K562 (cell line): ENCODE results near the gene NSUN2. TPM values are rescaled to one million over a fixed set of nuclear protein-coding genes. Genes with fewer than 3 reads are reported as not detected.

Experiments
- ATAC-seq: fragments of 200-7000 bp; cut with Tn5 transposase; 3 replicates; pipeline ENCODE4 v1.9.1; 2020; ENCODE audit warnings: moderate library complexity
- BruUV-seq: library from RNA; stranded (reverse); fragments of 400-500 nt; replicated peaks from 2 replicates; lab custom pipeline; 2021; lab: Mats Ljungman, UMichigan
- CTCF ChIA-PET: fragments of 300-600 bp; formaldehyde crosslinking; extraction: SDS; loops from one replicate; lab custom pipeline; 2021; ENCODE audit warnings: low intra/inter-chr PET ratio; lab: Yijun Ruan, JAX
- POLR2A ChIA-PET: fragments of 300-600, 350-650 bp; sonication (Branson Sonifier 250); formaldehyde crosslinking; extraction: SDS; loops from one replicate; lab custom pipeline; 2021; ENCODE audit warnings: antibody characterized with exemption, inconsistent platforms; lab: Yijun Ruan, JAX
- DNase-seq, 4 experiments: peaks; one replicate each; pipeline versions ENCODE4 v3.0.0 to v3.0.0-alpha.2; 2011 to 2018; ENCODE audit warnings: low spot score in 3 of 4, mixed read lengths in 3 of 4; ENCODE audit errors: extremely low read depth in 1 of 4
- FAIRE-seq: peaks from 2 replicates; lab custom pipeline; 2011; peaks lifted over from hg19 to GRCh38; lab: Jason Lieb, UNC
- H2AFZ ChIP-seq: 2 replicates; pipeline ENCODE4 v1.6.0; 2011; ENCODE audit warnings: low read depth, low read length, control low read depth, inconsistent platforms
- H3K27ac ChIP-seq: fragments of 200-600 bp; 3 replicates; pipeline ENCODE4 v1.8.0; 2011; ENCODE audit warnings: low read depth, mild to moderate bottlenecking, control low read depth, inconsistent platforms, low read length, moderate library complexity, mixed read lengths; ENCODE audit errors: extremely low read depth
- H3K27me3 ChIP-seq, 2 experiments: fragments of 300-600 bp in 1 of 2; 2 replicates in 1 of 2; 3 replicates in 1 of 2; pipeline versions ENCODE4 v1.6.0 to v1.8.0; 2011; ENCODE audit warnings: inconsistent platforms in 2 of 2, low read length in 2 of 2, mild to moderate bottlenecking in 1 of 2, mixed read lengths in 1 of 2, moderate library complexity in 1 of 2; ENCODE audit not compliant: control insufficient read depth in 2 of 2, insufficient read depth in 2 of 2
- H3K36me3 ChIP-seq: fragments of 300-600 bp; 3 replicates; pipeline ENCODE4 v1.8.0; 2011; ENCODE audit warnings: mild to moderate bottlenecking, low read length, inconsistent platforms; ENCODE audit not compliant: control insufficient read depth, insufficient read depth
- H3K4me1 ChIP-seq, 2 experiments: fragments of 200-600 bp in 1 of 2; replicated peaks in 1 of 2; 2 replicates in 1 of 2; 3 replicates in 1 of 2; pipeline versions ENCODE4 v1.5.1 to v1.8.0; 2011; ENCODE audit warnings: inconsistent platforms in 2 of 2, low read length in 2 of 2, mild to moderate bottlenecking in 1 of 2, mixed read lengths in 1 of 2, moderate library complexity in 1 of 2; ENCODE audit not compliant: control insufficient read depth in 2 of 2, insufficient read depth in 2 of 2
- H3K4me2 ChIP-seq: 2 replicates; pipeline ENCODE4 v1.6.1; 2011; ENCODE audit warnings: low read length, control low read depth, inconsistent platforms, mixed read lengths; ENCODE audit not compliant: insufficient read depth
- H3K4me3 ChIP-seq: fragments of 200-600 bp; sonication (generic), shearing (Covaris generic); 2 replicates; pipeline ENCODE4 v1.5.1; 2016; ENCODE audit warnings: control low read depth, inconsistent platforms
- H3K79me2 ChIP-seq: fragments of 200-600 bp; 3 replicates; pipeline ENCODE4 v1.8.0; 2011; ENCODE audit warnings: low read length, inconsistent platforms; ENCODE audit not compliant: control insufficient read depth, insufficient read depth
- H3K9ac ChIP-seq, 2 experiments: 2 replicates each; pipeline versions ENCODE4 v1.6.0 to v1.6.1; 2011; ENCODE audit warnings: low read depth in 2 of 2, low read length in 2 of 2, control low read depth in 1 of 2, inconsistent platforms in 1 of 2, mild to moderate bottlenecking in 1 of 2, mixed read lengths in 1 of 2; ENCODE audit not compliant: insufficient read depth in 1 of 2
- H3K9me1 ChIP-seq: one replicate; pipeline ENCODE4 v1.6.0; 2011; ENCODE audit warnings: inconsistent platforms, mild to moderate bottlenecking, low read length, moderate library complexity; ENCODE audit not compliant: control insufficient read depth, insufficient read depth
- H3K9me3 ChIP-seq: replicated peaks from 2 replicates; pipeline ENCODE4 v1.5.1; 2011; ENCODE audit warnings: low read depth, low read length, inconsistent platforms; ENCODE audit not compliant: control insufficient read depth, insufficient read depth
- H4K20me1 ChIP-seq: replicated peaks from 2 replicates; pipeline ENCODE4 v1.6.1; 2011; ENCODE audit warnings: low read length, inconsistent platforms, mixed read lengths; ENCODE audit not compliant: control insufficient read depth, insufficient read depth
- BRD9 ChIP-seq: fragments of 450-650 bp; IDR thresholded peaks from 2 replicates; pipeline ENCODE4 v1.6.1; 2018; ENCODE audit warnings: low read depth; ENCODE audit not compliant: partially characterized antibody
- CBX8 ChIP-seq: fragments of 200-600 bp; sonication (generic); IDR thresholded peaks from 2 replicates; pipeline ENCODE4 v1.6.1; 2012; ENCODE audit warnings: borderline replicate concordance, mixed run types, low read depth, mild to moderate bottlenecking, moderate library complexity, mixed read lengths, low read length, control low read depth, inconsistent platforms; ENCODE audit not compliant: poor library complexity, severe bottlenecking; ENCODE audit errors: extremely low read depth
- CC2D1A ChIP-seq: fragments of 450-650 bp; IDR thresholded peaks from 2 replicates; pipeline ENCODE4 v1.6.1; 2017; ENCODE audit warnings: mild to moderate bottlenecking
- L3MBTL2 ChIP-seq: fragments of 450-650 bp; IDR thresholded peaks from 2 replicates; pipeline ENCODE4 v1.6.1; 2016; ENCODE audit warnings: mild to moderate bottlenecking, moderate library complexity
- MTA1 ChIP-seq: fragments of 450-650 bp; IDR thresholded peaks from 2 replicates; pipeline ENCODE4 v1.6.1; 2017; ENCODE audit warnings: borderline replicate concordance
- NFIX ChIP-seq: fragments of 250-450 bp; sonication (Bioruptor Pico); IDR thresholded peaks from 2 replicates; pipeline ENCODE4 v1.4.0; 2020; ENCODE audit warnings: low read depth, mild to moderate bottlenecking, moderate library complexity
- OTX1 ChIP-seq: fragments of 450-650 bp; formaldehyde crosslinking; IDR thresholded peaks from 2 replicates; pipeline ENCODE4 v1.4.0; 2022; ENCODE audit warnings: mild to moderate bottlenecking
- SAFB ChIP-seq: fragments of 200-400 bp; formaldehyde crosslinking; IDR thresholded peaks from 2 replicates; pipeline ENCODE4 v1.6.1; 2017; ENCODE audit warnings: low read depth, low read length, borderline replicate concordance
- WGBS: fragments of 100-300 bp; shearing (Covaris generic); methylation state at CpG from one replicate; pipeline ENCODE4 v1.1.6; 2016; ENCODE audit warnings: low coverage, mixed read lengths; ENCODE audit not compliant: insufficient coverage; ENCODE audit errors: missing lambda C conversion rate; 5-methylcytosine and 5-hydroxymethylcytosine counted together
- in situ Hi-C: fragments of 300-500 bp; cut with MboI; formaldehyde crosslinking; loops from 4 replicates; pipeline ENCODE4 v1.15.0; 2018; ENCODE audit warnings: inconsistent platforms, mixed read lengths
- intact Hi-C: fragments of 100-400 bp; cut with micrococcal nuclease; formaldehyde crosslinking; loops from 2 replicates; pipeline ENCODE4 v1.14.2; 2022
- polyA plus RNA-seq, 8 experiments: library from polyadenylated mRNA; depleted of rRNA in 4 of 8; stranded (reverse) in 5 of 8; unstranded in 3 of 8; fragments of >200 nt; fragmentation: Nextera tagmentation in 2 of 8; fragmentation: Illumina TruSeq in 1 of 8; extraction: Ambion mirVana in 2 of 8; extraction: Trizol in 1 of 8; gene quantifications; 2 replicates each; pipeline versions ENCODE4 v1.2.1 to v1.2.3, GENCODE V29; 2011 to 2014; ENCODE audit warnings: inconsistent platforms in 1 of 8, missing spikeins in 1 of 8
- total RNA-seq, 7 experiments: library from RNA; depleted of rRNA in 6 of 7; stranded (reverse); fragments of >200 nt in 6 of 7; fragmentation: Illumina TruSeq in 2 of 7; extraction: Trizol in 2 of 7; gene quantifications; 2 replicates each; pipeline versions ENCODE4 v1.2.1 to v1.2.3, GENCODE V29; 2011 to 2021; ENCODE audit warnings: low replicate concordance in 1 of 7
- TF ChIP-seq, protein P1 (sequence below): sonication (generic); formaldehyde crosslinking; IDR thresholded peaks from 2 replicates; pipeline ENCODE4 v1.8.1; 2023; ENCODE audit warnings: missing genetic modification reagents, mild to moderate bottlenecking, borderline replicate concordance

NSUN2 gene
- total and polyA plus RNA-seq, 9 of the 15 experiments (the other 6 are each of a cell fraction or from before 2014, with no cell fraction given): 9.2 to 167 (median 127) TPM

DNA sequence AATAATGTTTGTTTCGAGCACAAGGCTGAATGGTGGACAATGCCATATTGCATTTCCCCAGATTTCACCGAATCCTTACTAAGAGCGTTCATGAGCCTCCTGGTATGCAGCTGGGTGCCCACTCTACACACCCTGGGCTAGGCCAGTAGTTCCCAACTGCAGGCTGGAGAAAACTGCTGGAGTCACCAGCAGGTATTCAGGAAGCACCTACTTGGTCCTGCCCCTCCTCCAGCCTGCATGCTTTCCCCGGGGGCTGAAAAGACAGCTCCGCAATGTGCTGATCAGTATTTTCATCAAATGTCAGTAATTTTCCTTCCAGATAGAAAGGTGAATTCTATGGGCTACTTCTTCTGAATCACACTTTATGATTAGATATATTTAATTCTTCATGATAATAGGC lies 34.8 kb upstream of the NSUN2 start (continued):
- TF ChIP-seq OTX1 (CRISPR knock-in tag) (no peak), NFIX (no peak), SAFB (no peak)
- TF ChIP-seq, all 486 proteins: peak for 0

DNA sequence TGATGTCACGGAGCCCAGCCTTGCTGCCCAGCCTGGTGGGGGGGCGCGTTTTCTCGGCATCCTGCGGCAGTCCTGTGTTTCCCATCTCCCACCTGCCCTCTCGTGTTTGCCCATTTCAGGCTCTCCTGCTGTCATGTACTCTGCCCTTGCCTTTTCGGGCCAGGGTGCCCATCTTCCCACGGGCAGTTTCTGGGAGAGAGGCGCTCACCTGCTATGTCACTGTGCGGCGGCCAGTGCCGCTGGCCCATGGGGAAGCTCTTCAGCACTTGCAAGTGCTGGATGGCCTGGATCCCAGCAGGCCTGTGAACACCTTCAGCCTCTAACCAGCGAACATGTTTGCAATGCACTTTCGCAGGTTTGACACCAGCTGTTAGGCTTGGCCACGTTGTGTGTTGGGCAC lies 33.9 kb upstream of the NSUN2 start:
- Histone ChIP-seq H2AFZ (no peak overlapping the region), H3K9me3 (no peaks in the 10 kb centered on the region), H3K4me2 (no peak overlapping the region), H3K9me1 (no peaks in the 10 kb centered on the region), H3K27me3 (no peaks in the 10 kb centered on the region), H4K20me1 (no peaks in the 10 kb centered on the region), H3K4me1 (no peaks in the 10 kb centered on the region; a peak in 1 of 5 replicates), H3K79me2 (no peaks in the 10 kb centered on the region), H3K36me3 (0 out of 3 replicates have a peak, but pooled peaks cover 3% of the 10 kb centered on the region), H3K4me3 (no peak overlapping the region), H3K9ac (no peak overlapping the region; a peak in 1 of 4 replicates), H3K27ac (no peak overlapping the region)
- ATAC-seq (no peak), DNase-seq (no peak), FAIRE-seq (no peak)
- no TSS peak for BruUV-seq
- in situ Hi-C loops (no loop called here), intact Hi-C loops (no loop called here)
- ChIA-PET POLR2A (interaction anchor here (0.5 kb wide), 1 partner anchor 58 kb away, joined by 3 read pairs; no protein-coding TSS in a partner anchor), CTCF (no interaction called here)
- 87% methylated on average over 15 of the region's 15 CpGs for WGBS
- TF ChIP-seq, protein P1, sequence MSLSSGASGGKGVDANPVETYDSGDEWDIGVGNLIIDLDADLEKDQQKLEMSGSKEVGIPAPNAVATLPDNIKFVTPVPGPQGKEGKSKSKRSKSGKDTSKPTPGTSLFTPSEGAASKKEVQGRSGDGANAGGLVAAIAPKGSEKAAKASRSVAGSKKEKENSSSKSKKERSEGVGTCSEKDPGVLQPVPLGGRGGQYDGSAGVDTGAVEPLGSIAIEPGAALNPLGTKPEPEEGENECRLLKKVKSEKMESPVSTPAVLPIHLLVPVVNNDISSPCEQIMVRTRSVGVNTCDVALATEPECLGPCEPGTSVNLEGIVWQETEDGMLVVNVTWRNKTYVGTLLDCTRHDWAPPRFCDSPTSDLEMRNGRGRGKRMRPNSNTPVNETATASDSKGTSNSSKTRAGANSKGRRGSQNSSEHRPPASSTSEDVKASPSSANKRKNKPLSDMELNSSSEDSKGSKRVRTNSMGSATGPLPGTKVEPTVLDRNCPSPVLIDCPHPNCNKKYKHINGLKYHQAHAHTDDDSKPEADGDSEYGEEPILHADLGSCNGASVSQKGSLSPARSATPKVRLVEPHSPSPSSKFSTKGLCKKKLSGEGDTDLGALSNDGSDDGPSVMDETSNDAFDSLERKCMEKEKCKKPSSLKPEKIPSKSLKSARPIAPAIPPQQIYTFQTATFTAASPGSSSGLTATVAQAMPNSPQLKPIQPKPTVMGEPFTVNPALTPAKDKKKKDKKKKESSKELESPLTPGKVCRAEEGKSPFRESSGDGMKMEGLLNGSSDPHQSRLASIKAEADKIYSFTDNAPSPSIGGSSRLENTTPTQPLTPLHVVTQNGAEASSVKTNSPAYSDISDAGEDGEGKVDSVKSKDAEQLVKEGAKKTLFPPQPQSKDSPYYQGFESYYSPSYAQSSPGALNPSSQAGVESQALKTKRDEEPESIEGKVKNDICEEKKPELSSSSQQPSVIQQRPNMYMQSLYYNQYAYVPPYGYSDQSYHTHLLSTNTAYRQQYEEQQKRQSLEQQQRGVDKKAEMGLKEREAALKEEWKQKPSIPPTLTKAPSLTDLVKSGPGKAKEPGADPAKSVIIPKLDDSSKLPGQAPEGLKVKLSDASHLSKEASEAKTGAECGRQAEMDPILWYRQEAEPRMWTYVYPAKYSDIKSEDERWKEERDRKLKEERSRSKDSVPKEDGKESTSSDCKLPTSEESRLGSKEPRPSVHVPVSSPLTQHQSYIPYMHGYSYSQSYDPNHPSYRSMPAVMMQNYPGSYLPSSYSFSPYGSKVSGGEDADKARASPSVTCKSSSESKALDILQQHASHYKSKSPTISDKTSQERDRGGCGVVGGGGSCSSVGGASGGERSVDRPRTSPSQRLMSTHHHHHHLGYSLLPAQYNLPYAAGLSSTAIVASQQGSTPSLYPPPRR (CRISPR knock-in tag): no peak
- no peak for TF ChIP-seq CC2D1A
- no peak for TF ChIP-seq MTA1
- TF ChIP-seq CBX8: no peak
- no peak for TF ChIP-seq BRD9
- no peak for TF ChIP-seq L3MBTL2
